OCI-LY7 (cell line): ENCODE measurements around the gene AKR7A3. TPM values are rescaled to one million over a fixed set of nuclear protein-coding genes. Genes with fewer than 3 reads are reported as not detected.

Source experiments
- BruUV-seq: library from RNA; stranded (reverse); fragments of 400-500 nt; replicated peaks from 2 replicates; lab custom pipeline; 2021; lab: Mats Ljungman, UMichigan
- CTCF ChIA-PET: fragments of 300-600 bp; sonication (Branson Sonifier 250); formaldehyde crosslinking; loops from one replicate; lab custom pipeline; 2022; ENCODE audit warnings: antibody characterized with exemption; ENCODE audit not compliant: unreplicated experiment; lab: Charles Lee
- POLR2A ChIA-PET: fragments of 300-600 bp; sonication (Branson Sonifier 250); formaldehyde crosslinking; loops from one replicate; lab custom pipeline; 2022; ENCODE audit warnings: antibody characterized with exemption; lab: Charles Lee
- DNase-seq: peaks from one replicate; pipeline ENCODE4 v3.0.0-alpha.2; 2015; ENCODE audit warnings: low spot score
- H2AFZ ChIP-seq: fragments of 200-600 bp; sonication (generic), shearing (Covaris generic); 2 replicates; pipeline ENCODE4 v1.6.1; 2014; ENCODE audit warnings: mild to moderate bottlenecking, antibody characterized with exemption, low read length, moderate library complexity
- H3K27ac ChIP-seq: fragments of 200-600 bp; sonication (generic); 2 replicates; pipeline ENCODE4 v1.5.1; 2014; ENCODE audit warnings: mixed run types, low read depth, mild to moderate bottlenecking, moderate library complexity, low read length, inconsistent platforms; ENCODE audit not compliant: poor library complexity, severe bottlenecking
- H3K36me3 ChIP-seq: fragments of 200-600 bp; sonication (generic); 2 replicates; pipeline ENCODE4 v1.6.1; 2014; ENCODE audit warnings: mild to moderate bottlenecking, antibody characterized with exemption, low read length, moderate library complexity, mixed read lengths; ENCODE audit not compliant: insufficient read depth
- H3K4me1 ChIP-seq: fragments of 200-600 bp; sonication (generic); 2 replicates; pipeline ENCODE4 v1.5.1; 2014; ENCODE audit warnings: mild to moderate bottlenecking, low read length; ENCODE audit not compliant: insufficient read depth, poor library complexity, severe bottlenecking
- H3K4me2 ChIP-seq: fragments of 200-600 bp; sonication (generic); 2 replicates; pipeline ENCODE4 v1.6.1; 2014; ENCODE audit warnings: mild to moderate bottlenecking, low read length
- H3K4me3 ChIP-seq: fragments of 200-600 bp; sonication (generic); 2 replicates; pipeline ENCODE4 v1.5.1; 2014; ENCODE audit warnings: mild to moderate bottlenecking, low read depth, low read length; ENCODE audit not compliant: poor library complexity, severe bottlenecking
- H3K79me2 ChIP-seq: fragments of 200-600 bp; sonication (generic); 2 replicates; pipeline ENCODE4 v1.6.1; 2016; ENCODE audit warnings: low read depth, mild to moderate bottlenecking, low read length, moderate library complexity, mixed read lengths; ENCODE audit not compliant: insufficient read depth
- H3K9me2 ChIP-seq: fragments of 200-600 bp; sonication (generic); 2 replicates; pipeline ENCODE4 v1.6.1; 2016; ENCODE audit warnings: mild to moderate bottlenecking, low read length, mixed read lengths; ENCODE audit not compliant: insufficient read depth
- H3K9me3 ChIP-seq: fragments of 200-600 bp; sonication (generic); 2 replicates; pipeline ENCODE4 v1.6.1; 2014; ENCODE audit warnings: mild to moderate bottlenecking, mixed run types, low read length, mixed read lengths
- H4K20me1 ChIP-seq: fragments of 200-600 bp; sonication (generic); 2 replicates; pipeline ENCODE4 v1.6.1; 2014; ENCODE audit warnings: mild to moderate bottlenecking, antibody characterized with exemption, low read length, moderate library complexity, mixed read lengths; ENCODE audit not compliant: insufficient read depth
- EZH2phosphoT487 ChIP-seq: fragments of 200-600 bp; sonication (generic); IDR thresholded peaks from 2 replicates; pipeline ENCODE4 v1.6.1; 2018; ENCODE audit warnings: low read depth, borderline replicate concordance, mild to moderate bottlenecking, mixed run types, antibody characterized with exemption, low read length, moderate library complexity, mixed read lengths
- intact Hi-C: fragments of 100-400 bp; cut with micrococcal nuclease; formaldehyde crosslinking; loops from one replicate; pipeline ENCODE4 v1.10.0; 2022; ENCODE audit not compliant: unreplicated experiment
- total RNA-seq, 2 experiments: library from RNA; depleted of rRNA in 1 of 2; stranded (reverse); fragments of >200 nt in 1 of 2; shearing (Covaris generic) in 1 of 2; gene quantifications; 2 replicates each; pipeline ENCODE4 v1.2.3, GENCODE V29; 2014 to 2022
- TF ChIP-seq, protein P1 (sequence below): fragments of 200-600 bp; sonication (generic); conservative IDR thresholded peaks from 2 replicates; pipeline ENCODE4 v1.5.1; 2014; ENCODE audit warnings: mild to moderate bottlenecking, antibody characterized with exemption, low read length, moderate library complexity, mixed read lengths

Gene AKR7A3
- total RNA-seq, 2 experiments from 2014 or later = 1.2 to 2.6 TPM

DNA sequence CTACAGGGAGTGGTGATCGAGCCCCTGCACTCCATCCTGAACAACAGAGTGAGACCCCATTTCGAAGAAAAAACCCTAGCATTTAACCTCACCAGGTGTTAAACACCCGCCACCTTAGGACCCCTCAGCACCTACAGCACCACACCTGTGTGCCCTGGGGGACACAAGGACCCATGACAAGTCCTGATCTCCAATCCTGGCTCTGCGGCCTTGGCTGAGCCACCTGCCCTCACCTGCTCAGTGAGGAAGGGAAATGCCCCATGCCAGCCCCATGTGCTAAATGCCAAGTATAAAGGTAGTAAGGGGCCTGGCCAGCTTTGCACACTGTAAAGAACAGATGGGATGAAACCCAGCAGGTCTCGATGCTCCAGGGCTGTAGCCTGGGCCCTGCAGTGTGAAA, 25.8 kb downstream of the AKR7A3 start:
- Histone ChIP-seq H3K4me1 (no peaks in the 10 kb centered on the region), H3K4me3 (no peak overlapping the region), H2AFZ (no peak overlapping the region), H3K79me2 (no peaks in the 10 kb centered on the region), H3K9me3 (no peaks in the 10 kb centered on the region), H3K9me2 (no peaks in the 10 kb centered on the region), H4K20me1 (no peaks in the 10 kb centered on the region), H3K36me3 (peaks cover 40% of the 10 kb centered on the region), H3K4me2 (no peak overlapping the region), H3K27ac (no peak overlapping the region)
- ChIA-PET CTCF (no interaction called here), POLR2A (interaction anchor here (0.6 kb wide), 1 partner anchor 18 kb away, joined by 3 read pairs; no protein-coding TSS in a partner anchor)
- intact Hi-C loops = no loop called here
- BruUV-seq = no TSS peak
- no peak for DNase-seq
- no peak for TF ChIP-seq EZH2phosphoT487
- TF ChIP-seq, protein P1, sequence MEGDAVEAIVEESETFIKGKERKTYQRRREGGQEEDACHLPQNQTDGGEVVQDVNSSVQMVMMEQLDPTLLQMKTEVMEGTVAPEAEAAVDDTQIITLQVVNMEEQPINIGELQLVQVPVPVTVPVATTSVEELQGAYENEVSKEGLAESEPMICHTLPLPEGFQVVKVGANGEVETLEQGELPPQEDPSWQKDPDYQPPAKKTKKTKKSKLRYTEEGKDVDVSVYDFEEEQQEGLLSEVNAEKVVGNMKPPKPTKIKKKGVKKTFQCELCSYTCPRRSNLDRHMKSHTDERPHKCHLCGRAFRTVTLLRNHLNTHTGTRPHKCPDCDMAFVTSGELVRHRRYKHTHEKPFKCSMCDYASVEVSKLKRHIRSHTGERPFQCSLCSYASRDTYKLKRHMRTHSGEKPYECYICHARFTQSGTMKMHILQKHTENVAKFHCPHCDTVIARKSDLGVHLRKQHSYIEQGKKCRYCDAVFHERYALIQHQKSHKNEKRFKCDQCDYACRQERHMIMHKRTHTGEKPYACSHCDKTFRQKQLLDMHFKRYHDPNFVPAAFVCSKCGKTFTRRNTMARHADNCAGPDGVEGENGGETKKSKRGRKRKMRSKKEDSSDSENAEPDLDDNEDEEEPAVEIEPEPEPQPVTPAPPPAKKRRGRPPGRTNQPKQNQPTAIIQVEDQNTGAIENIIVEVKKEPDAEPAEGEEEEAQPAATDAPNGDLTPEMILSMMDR = no peak

DNA sequence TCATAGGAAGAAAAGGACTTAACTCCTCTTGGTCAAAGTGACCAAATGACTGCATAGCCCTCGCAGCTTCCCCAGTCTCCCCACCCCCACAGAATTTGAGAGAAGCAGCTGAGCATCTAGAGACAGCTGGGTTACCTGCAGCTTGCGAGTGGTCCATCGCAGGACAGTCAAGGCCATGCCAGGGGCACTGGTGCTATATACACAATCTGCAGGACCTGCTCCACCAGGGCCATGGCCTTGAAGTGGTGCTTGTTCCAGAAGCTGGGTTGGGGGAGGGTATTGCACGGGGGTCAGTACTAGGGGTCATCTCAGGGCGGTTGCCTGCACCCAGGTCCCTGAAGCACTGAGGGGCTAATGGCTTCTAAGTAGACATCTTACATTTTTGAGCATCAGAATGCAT, 26.5 kb downstream of the AKR7A3 start:
- no peaks in the 10 kb centered on the region for H3K79me2 ChIP-seq
- H2AFZ ChIP-seq = no peak overlapping the region
- peaks cover 47% of the 10 kb centered on the region for H3K36me3 ChIP-seq
- ChIA-PET CTCF (no interaction called here), POLR2A (interaction anchor here (0.6 kb wide), 1 partner anchor 17 kb away, joined by 3 read pairs; no protein-coding TSS in a partner anchor)
- intact Hi-C loops = no loop called here
- no peak overlapping the region for H3K4me2 ChIP-seq
- H3K4me3 ChIP-seq = no peak overlapping the region
- no peaks in the 10 kb centered on the region for H3K4me1 ChIP-seq
- no peak for TF ChIP-seq EZH2phosphoT487
- TF ChIP-seq, protein P1 = no peak
- H3K9me2 ChIP-seq = no peaks in the 10 kb centered on the region
- no peaks in the 10 kb centered on the region for H3K9me3 ChIP-seq
- no peak for DNase-seq
- no peak overlapping the region for H3K27ac ChIP-seq
- no peaks in the 10 kb centered on the region for H4K20me1 ChIP-seq
- BruUV-seq = no TSS peak
